Activated CD8-positive, alpha-beta memory T cell treated with anti-CD3 and anti-CD28 coated beads, Interleukin-2, amount 50 U/mL, for 1 hour (primary cell): ENCODE data around the gene GALNT10.

ENCODE experiments used
- DNase-seq: peaks from one replicate; pipeline ENCODE4 v3.0.0-alpha.2; 2020; ENCODE audit errors: extremely low read depth

The GALNT10 gene

GRCh38 chr5:154234551-154234950, 44.0 kb downstream of the GALNT10 start:
- DNase-seq = no peak

GRCh38 chr5:154236011-154236410, 45.5 kb downstream of the GALNT10 start:
- DNase-seq = no peak

DNA sequence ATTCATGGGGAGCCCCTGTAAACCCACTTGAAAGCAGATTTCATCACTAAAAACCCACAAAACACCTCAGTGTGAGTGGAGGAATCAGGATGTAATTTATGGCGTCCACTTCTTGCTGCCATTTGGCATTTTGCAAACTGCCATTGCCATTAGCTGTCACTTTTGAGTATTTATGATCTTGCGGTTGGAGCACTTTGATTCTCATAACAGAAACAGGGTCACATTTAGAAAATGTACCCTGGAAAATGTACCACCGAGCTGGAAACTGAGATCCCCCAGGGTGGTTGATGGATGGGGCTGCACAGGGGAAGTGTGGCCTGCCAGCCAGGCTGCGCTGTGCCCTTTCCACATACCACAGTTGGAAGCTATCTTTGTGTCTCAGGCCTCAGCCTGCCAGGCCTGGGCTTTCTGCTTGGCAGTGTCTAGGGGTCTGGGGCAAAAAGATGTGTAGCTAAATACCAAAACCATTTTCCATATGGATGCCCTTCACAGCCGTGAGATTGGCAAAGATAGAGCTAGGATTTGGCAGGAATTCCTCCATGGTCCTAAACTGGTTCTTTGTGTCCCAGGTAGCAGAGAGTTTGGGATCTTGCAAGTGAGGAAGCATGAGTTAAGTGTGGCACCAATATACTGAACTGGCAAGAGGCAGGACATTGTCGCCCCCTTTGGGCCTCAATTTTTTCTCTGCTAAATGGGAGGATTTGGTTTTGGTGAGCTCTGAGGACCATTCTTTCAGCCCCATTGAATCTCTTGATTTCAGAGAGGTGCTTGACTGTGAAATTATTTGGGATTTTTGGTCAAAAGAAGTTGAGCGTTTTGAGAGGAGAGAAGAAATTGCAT, 46.2 kb downstream of the GALNT10 start:
- DNase-seq = no peak

- DNase-seq = no peak
These were observed 46.8 kb downstream of the GALNT10 start for GRCh38 chr5:154237376-154237743.

GRCh38 chr5:154237946-154238345, 47.4 kb downstream of the GALNT10 start:
- no peak for DNase-seq

- no peak for DNase-seq
These were observed 48.4 kb downstream of the GALNT10 start for GRCh38 chr5:154238776-154239481.

DNA sequence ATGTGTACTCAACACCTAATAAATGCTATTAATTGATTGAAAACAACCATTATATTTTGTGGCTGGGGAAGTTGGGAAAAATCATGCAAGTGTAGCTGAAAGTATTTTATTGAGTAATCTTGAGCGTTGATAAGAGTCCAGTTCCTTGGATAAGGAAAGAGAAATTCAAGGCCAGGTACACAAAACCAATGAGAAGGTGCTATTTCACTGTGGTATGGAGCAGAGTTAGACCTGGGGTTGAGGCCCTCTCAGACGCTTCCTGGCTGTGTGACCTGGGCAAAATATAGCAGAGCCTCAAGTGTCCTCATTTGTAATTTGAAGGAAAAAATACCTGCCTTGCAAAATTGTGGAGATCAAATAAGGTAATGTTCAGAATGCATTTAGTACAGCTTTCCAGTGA, 50.1 kb downstream of the GALNT10 start:
- DNase-seq = no peak

GRCh38 chr5:154241021-154241420, 50.5 kb downstream of the GALNT10 start:
- no peak for DNase-seq

GRCh38 chr5:154242442-154242841, 51.9 kb downstream of the GALNT10 start:
- DNase-seq = no peak

GRCh38 chr5:154242964-154243376, 52.4 kb downstream of the GALNT10 start:
- no peak for DNase-seq

GRCh38 chr5:154243736-154244135, 53.2 kb downstream of the GALNT10 start:
- no peak for DNase-seq

DNA sequence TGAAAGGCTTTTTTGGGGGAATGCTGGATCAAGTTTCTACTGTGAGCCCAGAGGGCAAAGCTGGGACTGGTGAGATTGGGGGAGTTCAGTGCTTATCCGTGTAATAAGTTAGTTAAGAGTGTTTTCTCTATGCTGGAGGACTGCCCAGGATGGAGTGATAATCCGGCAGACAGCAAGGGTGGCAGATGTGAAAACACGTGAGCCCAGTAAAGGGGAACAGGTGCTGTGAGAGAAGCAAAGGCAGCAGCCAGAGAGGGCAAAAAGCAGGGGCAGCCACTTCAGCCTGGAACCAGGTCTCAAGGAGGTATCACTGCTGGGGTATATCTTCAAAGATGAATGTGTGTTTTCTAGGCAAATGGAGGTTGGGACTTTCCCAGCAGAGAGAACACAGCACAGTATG, 53.9 kb downstream of the GALNT10 start:
- DNase-seq = no peak

DNA sequence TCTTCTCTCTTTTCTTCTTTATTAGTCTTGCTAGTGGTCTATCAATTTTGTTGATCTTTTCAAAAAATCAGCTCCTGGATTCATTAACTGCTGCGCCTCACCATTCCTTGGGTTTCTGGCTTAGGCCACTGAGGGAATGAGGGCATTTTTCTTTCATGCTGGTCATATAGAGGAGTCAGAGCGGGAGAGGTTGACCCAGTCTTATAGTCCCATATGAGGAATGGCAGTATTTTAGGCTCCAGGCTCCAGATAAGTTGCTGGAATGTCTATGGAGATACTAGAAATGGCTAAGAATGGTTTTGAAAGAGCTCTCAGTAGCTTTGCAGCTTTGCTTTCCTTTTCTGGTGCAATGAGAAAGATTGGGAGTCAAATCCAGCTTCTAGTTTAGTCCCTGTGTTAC, 58.2 kb downstream of the GALNT10 start:
- no peak for DNase-seq

DNA sequence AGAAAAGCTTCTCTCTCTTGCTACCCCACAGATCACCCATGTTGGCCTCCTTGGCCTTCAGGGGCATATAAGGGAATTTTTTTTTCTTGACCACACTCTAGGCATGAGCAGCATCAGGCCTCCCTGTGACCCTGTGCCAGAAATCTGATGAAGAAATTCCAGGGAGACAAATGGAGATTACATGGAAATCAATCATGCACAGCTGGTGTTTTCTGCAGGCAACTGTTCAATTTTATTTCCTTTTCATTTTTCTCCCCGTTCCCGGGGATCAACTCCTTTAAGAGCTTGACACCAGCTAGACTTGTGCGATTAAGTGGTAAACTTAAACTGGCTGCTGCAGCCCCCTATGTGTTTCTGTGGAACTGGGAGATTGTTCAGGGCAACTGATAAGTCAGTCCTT, 59.3 kb downstream of the GALNT10 start:
- no peak for DNase-seq

- DNase-seq = no peak
These were observed 61.0 kb downstream of the GALNT10 start for GRCh38 chr5:154251529-154251928.

DNA sequence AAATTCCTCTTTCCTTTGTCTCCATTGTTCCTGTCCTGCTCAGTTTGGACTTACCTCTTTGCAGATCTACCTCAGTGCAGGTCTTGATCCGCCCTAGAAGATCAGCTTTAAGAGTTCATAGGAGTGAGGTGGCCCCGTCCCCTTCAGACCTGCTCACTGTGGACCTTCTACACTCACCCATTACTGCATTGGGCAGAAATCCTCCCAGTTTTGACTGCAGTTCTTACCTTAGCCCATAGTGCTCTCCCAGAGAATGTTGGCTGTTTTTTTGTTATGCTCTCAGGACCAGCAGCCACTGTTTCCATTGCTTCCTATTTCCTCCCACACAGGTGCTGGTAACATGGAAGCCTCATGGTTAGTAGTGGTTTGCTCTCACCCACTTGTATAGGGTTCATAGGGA, 63.3 kb downstream of the GALNT10 start:
- DNase-seq = no peak

- no peak for DNase-seq
These were observed 64.4 kb downstream of the GALNT10 start for GRCh38 chr5:154254896-154255295.

GRCh38 chr5:154257046-154257445, 66.5 kb downstream of the GALNT10 start:
- DNase-seq = no peak

GRCh38 chr5:154258531-154259217, 68.1 kb downstream of the GALNT10 start:
- DNase-seq = no peak

- no peak for DNase-seq
These were observed 69.8 kb downstream of the GALNT10 start for GRCh38 chr5:154260224-154260927.

GRCh38 chr5:154262342-154262741, 71.8 kb downstream of the GALNT10 start:
- no peak for DNase-seq

DNA sequence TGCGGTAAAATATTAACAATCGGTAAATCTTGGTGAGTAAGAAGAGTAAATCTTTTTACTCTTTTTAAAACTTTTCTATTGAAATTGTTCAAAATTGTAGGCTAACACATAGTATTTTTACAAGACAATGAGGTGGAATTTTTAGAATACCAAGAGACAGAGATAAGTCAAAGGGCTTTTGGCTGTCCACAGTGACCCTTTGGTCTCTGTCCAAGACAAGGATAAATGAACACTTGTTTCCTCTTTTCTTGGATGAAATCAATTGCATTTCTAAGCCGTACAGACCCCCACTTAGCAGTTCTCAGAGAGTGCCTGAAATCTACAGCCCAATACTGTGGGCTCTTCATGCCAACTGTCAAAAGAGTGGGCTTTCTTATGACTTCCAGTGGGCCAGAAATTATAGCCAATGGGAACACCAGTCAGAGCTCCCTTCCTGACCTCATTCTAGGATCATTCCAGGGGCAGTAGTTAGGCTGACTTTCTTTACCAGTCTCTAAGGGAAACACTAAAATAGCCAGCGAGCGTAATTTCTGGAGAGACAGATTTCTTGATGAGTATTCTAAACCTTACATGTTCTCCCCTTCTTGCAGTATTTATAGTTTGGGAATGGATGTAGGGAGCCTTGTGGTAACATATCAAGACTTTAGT, 74.1 kb downstream of the GALNT10 start:
- no peak for DNase-seq
